Stimulated activated CD4-positive, alpha-beta T cell treated with anti-CD3 and anti-CD28 coated beads, Interleukin-1b, Interleukin-23, amount 100 ng/mL, for 1 hour (primary cell): Measurements from ENCODE around the gene RABGEF1.
A peak's percentile ranks its signal among the peaks of the same experiment; 100 is the strongest.
"Not testable (repeated sequence)": the region's sequence is repeated elsewhere in the genome, so short reads cannot be mapped to it uniquely, and the experiment has no call there.

ENCODE experiments used
- DNase-seq, 2 donors: peaks; one replicate each; pipeline ENCODE4 v3.0.0-alpha.2; 2020; ENCODE audit warnings: low read depth in 2 of 2

RABGEF1 gene

DNA sequence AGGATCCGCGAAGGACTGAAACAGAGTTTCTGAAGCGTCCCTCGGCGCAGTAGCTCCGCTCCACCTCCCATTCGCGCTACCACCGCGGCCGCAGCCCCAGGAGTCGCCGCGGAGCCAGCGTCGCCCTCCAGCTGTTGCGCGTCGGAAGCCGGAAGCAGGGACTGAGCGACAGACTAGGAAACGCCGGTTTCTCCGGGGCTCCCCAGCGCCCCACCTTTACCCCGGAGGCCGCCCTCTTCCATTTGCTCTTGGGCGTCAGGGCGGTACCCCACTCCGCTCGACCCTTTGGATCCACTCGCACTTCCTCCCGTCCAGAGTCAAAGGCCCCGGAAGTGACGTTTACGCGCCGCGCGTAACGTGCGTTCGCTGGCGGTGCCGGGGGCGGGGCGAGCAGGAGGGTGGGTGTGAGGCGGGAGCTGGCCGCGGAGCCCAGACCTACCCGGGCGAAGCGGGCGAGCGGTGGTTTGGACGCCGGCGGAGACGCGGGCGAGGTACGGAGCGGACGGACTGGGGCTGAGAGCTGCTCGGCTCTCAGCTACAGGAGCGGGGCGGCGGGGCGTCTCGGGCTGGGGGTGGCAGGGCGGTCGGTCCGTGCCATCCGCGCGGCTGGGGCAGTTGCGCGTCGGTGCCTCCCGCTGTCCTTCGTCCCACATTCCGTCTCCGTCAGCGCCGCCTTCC is at the start of gene RABGEF1:
Gene RABGEF1, plus strand, starts transcription at position 432 of the 678 bp plus-strand sequence. CDS start 31,167 bp downstream, outside the sequence.
- DNase-seq = peak; percentile 86 to 95

DNA sequence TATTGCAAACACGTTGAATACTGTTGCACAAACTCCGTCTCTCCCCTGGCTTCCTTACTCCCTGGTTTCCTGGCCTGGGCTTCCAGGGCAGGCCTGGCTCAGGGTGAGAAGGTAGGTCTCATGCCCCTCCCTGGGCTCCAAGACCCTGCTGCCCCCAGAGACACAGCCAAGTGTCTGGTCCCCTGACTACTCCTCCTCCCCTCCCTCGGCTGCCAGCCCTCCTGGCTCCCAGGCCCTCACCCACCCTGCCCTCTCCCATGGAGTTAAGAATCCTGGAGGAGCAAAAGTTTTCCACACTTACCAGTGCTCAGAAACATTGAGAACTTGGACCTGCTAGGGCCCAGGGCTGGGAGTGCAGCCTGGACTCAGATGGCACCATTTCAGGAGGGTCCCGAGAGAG is 47.2 kb upstream of the RABGEF1 start:
- no peak for DNase-seq

DNA sequence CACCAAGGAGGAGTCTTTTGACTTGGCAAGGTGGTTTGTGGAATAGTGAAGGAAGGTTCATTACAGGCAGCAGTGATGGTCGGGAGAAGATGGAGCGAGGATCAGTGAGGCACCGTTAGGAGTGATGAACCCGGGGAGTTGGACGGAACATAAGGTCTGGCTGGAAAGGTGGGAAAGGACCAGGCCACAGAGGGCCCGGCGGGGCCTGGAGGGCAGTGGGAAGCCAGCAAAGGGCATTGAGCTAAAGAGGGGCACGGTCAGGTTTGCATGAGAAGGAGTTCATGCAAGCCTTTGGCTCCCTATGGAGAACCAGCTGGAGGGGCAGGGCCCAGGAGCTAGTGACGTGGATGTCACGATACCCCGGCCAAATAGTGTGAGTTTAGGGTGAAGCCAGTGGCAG is 46.2 kb upstream of the RABGEF1 start:
- DNase-seq = no peak

DNA sequence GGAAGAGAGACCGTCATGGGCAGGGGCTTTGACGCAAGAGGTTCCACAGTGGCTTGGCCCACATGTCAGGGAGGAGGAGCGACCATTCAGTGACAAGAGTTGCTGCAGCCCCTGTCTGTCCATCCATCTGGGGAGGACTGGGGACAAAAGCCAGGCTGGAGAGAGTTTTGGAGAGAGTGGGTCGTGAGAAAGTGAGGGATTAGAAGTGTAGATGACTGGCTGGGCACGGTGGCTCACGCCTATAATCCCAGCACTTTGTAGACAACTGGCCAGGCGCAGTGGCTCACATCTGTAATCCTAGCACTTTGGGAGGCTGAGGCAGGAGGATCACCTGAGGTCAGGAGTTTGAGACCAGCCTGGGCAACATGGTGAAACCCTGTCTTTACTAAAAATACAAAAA is 45.1 kb upstream of the RABGEF1 start:
- not testable (repeated sequence) for DNase-seq

GRCh38 chr7:66696134-66696533 is 44.4 kb upstream of the RABGEF1 start:
- DNase-seq = not testable (repeated sequence)

- no peak for DNase-seq
Observed at GRCh38 chr7:66696774-66697191, 43.8 kb upstream of the RABGEF1 start.

GRCh38 chr7:66697449-66698438 is 42.8 kb upstream of the RABGEF1 start:
- no peak for DNase-seq

DNA sequence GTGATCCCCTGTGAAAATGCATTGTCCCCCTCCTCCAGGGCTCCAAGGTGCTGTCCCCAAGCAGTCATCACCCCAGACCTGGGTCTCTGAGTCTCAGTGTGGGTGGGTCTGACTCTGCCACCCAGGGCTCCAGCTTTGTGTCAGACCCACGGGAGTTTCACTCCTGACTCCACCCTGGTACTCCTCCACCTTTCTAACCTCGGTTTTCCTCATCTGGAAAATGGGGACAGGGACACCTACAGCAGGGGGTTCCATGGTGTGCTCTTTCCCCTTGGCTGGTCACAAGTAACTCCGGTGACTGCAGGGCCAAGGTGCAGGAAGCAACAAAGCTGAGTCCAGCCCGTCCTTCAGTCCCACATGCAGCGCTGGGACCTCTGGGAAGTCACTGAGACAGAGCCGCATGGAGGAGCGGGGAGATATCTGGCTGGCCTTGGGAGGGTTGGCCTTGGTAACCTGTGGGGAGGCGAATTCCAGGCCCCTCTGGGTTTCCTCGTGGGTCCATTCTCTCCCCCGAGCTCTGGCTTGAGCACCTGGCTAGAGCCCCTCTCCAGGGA is 41.8 kb upstream of the RABGEF1 start:
- no peak for DNase-seq

- no peak for DNase-seq
Observed at GRCh38 chr7:66699998-66700397, 40.5 kb upstream of the RABGEF1 start.

DNA sequence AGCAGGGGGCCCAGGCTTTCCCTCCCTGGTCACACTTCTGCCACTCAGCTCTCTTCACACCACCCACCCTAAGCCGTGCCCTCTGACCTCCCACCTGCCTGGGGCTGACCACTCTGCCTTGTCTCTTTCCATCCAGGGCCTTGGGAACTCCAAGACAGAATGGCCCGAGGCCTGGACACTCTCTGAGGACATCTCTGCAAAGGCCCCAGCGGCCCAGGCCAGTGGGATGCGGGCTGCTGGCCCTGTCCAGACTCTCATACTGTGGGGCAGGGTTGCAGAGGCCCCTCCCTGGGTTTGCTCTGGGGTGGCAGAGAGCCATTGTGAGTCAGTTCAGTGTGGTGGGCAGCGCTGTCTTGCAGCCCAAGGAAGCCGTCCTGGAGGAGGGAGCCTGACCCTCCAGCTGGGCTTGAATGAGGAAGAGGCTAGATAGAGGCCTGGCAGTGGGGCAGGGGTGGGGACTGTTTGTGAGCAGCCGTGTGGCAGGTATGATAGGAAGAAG is 39.9 kb upstream of the RABGEF1 start:
- no peak for DNase-seq

DNA sequence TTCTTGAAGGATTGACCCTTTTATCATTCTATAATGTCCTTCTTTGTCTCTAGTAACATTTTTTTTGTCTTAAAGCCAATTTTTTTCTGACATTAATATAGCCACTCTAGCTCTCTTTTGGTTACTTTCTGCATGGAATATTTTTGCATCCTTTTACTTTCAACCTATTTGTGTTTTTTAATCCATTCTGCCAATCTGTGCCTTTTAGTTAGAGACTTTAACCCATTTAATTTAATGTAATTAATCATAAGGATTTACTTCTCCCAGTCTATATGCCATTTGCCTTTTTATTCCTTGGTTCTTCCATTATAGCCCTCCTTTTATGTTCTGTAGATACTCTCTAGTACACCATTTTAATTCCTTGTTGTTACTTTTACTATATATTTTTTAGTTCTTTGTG is 32.7 kb upstream of the RABGEF1 start:
- no peak for DNase-seq

- not testable (repeated sequence) for DNase-seq
Observed at GRCh38 chr7:66710752-66711151, 29.8 kb upstream of the RABGEF1 start.

- DNase-seq = no peak
Observed at GRCh38 chr7:66713687-66714086, 26.8 kb upstream of the RABGEF1 start.

DNA sequence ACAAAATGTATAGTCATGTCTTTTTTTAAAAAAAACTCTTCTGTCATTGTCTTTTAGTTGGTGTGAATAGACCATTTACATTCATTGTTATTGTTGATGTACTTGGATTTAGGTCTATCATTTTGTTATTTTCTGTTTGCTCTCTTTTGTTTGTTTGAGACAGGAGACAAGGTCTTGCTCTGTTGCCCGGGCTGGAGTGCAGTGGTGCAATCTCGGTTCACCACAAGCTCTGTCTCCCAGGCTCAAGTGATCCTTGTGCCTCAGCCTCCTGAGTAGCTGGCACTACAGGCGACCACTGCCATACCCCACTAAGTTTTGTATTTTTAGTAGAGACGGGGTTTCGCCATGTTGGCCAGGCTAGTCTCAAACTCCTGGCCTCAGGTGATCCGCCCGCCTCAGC is 23.9 kb upstream of the RABGEF1 start:
- not testable (repeated sequence) for DNase-seq

GRCh38 chr7:66720561-66720960 is 20.0 kb upstream of the RABGEF1 start:
- DNase-seq = no peak

- no peak for DNase-seq
Observed at GRCh38 chr7:66725843-66726242, 14.7 kb upstream of the RABGEF1 start.

DNA sequence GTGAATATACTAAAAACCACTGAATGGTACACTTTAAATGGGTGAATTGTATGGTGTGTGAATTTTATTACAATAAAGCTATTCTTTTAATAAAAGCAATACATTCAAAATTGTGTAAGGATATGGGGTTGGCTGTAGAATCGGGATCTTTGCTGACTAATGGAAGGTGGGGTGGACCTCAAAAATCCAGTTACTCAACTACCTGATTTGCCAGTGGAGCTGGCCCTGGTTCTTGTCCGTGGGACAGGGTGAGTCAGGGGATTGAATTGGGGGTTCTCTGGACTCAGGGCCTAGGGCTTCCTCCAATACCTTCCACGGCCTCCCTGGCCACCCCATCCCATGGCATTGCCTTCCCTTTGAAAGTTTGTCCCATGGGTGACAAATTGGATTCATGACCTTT is 13.5 kb upstream of the RABGEF1 start:
- no peak for DNase-seq

DNA sequence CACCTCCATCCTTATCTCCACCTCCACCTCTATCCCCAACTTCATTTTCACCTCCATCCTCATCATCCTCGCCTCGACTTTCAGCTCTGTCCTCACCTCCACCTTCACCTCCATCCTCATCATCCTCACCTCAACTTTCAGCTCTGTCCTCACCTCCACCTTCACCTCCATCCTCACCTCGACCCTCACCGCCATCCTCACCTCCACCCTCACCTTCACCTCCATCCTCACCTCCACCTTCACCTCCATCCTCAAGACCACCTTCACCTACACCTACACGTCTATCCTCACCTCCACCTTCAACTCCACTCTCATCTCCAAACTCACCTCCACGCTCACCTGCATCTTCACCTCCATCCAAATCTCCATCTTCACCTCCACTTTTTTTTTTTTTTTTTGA is 12.0 kb upstream of the RABGEF1 start:
- no peak for DNase-seq

DNA sequence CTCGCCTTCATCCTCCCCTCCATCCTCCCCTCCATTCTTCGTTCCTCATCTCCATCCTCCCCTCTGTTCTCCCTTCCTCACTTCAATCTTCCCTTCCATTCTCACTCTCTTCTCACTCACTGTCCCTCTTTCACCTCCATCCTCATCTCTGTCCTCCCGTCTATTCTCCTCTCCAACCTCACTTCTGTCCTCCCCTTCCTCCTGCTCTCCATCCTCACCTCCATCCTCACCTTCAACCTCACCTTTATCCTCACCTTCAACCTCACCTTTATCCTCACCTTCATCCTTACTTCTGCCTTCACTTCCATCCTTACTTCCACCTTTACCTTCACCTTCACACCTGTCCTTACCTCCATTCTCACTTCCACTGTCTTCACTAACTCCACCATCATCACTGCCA is 11.3 kb upstream of the RABGEF1 start:
- DNase-seq = no peak

DNA sequence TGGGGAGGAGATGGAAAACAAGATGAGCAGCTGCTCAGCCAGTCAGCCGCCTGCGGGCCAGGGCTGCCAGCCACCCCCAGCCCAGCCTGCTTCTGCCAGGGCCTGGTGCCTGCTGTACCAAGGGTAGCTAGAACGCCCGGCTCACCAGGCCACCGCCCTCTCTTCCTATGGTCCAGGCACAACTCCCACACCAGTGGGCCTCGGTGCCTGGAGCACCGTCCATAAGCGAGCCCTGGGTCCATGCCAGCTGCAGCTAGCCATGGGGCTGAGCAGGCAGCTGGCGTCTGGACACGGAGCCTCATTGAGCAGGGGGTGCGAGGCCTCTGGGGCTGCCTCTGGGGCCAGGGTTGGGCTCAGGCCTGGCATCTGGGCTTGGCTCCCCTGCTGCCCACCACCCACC is 8.5 kb upstream of the RABGEF1 start:
- no peak for DNase-seq

DNA sequence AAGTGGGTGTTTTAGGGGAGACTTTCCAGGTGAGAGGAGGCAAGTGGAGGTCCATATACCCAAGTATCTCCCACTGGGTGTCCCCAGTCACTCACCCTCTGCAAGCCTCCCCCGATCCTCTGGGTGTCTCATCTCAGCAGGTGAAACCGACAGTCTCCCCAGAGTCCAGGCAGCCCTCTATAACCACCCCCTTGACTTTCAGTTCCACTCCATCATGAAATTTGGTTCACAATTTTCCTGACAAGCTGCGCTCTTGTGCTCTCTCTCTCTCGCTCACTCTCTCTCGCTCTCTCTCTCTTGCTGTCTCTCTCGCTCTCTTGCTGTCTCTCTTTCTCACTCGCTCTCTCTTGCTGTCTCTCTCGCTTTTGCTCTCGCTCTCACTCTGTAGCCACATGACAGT is 8.1 kb upstream of the RABGEF1 start:
- no peak for DNase-seq

GRCh38 chr7:66734006-66734405 is 6.5 kb upstream of the RABGEF1 start:
- DNase-seq = no peak
